Caco-2 (cell line): ENCODE data around the gene IQGAP1. TPM values are rescaled to one million over a fixed set of nuclear protein-coding genes. Genes with fewer than 3 reads are reported as not detected.
A peak's percentile ranks its signal among the peaks of the same experiment; 100 is the strongest.

Experiments
- BruUV-seq: library from RNA; stranded (reverse); fragments of 400-500 nt; replicated peaks from 2 replicates; lab custom pipeline; 2021; lab: Mats Ljungman, UMichigan
- CTCF ChIA-PET: fragments of 300-600 bp; sonication (Branson Sonifier 250); formaldehyde crosslinking; loops from one replicate; lab custom pipeline; 2022; ENCODE audit warnings: antibody characterized with exemption; lab: Charles Lee
- POLR2A ChIA-PET: fragments of 300-600 bp; sonication (Branson Sonifier 250); formaldehyde crosslinking; loops from one replicate; lab custom pipeline; 2022; ENCODE audit warnings: antibody characterized with exemption; lab: Charles Lee
- DNase-seq, 2 experiments: peaks; one replicate each; pipeline versions ENCODE4 v3.0.0 to v3.0.0-alpha.2; 2020 to 2022
- H3K27me3 ChIP-seq: replicated peaks from 2 replicates; pipeline ENCODE4 v1.6.0; 2011; ENCODE audit warnings: low read length; ENCODE audit not compliant: control insufficient read depth, insufficient read depth
- H3K36me3 ChIP-seq: 2 replicates; pipeline ENCODE4 v1.5.1; 2011; ENCODE audit warnings: low read length; ENCODE audit not compliant: control insufficient read depth, insufficient read depth
- H3K4me1 ChIP-seq: fragments of 250-450 bp; sonication (Bioruptor Pico); 2 replicates; pipeline ENCODE4 v1.5.1; 2020; ENCODE audit warnings: mild to moderate bottlenecking
- H3K4me3 ChIP-seq: 2 replicates; pipeline ENCODE4 v1.5.1; 2011; ENCODE audit warnings: low read depth, mild to moderate bottlenecking, control low read depth, low read length
- H3K9me3 ChIP-seq: fragments of 250-450 bp; sonication (Bioruptor Pico); 2 replicates; pipeline ENCODE4 v1.5.1; 2020; ENCODE audit warnings: mild to moderate bottlenecking, moderate library complexity
- H3K27ac Mint-ChIP-seq: one replicate; pipeline ENCODE4 v1.8.0; 2022; ENCODE audit warnings: mixed read lengths; ENCODE audit not compliant: unreplicated experiment
- H3K27me3 Mint-ChIP-seq: one replicate; pipeline ENCODE4 v1.8.0; 2022; ENCODE audit warnings: mixed read lengths; ENCODE audit not compliant: insufficient read depth, unreplicated experiment
- H3K36me3 Mint-ChIP-seq: one replicate; pipeline ENCODE4 v1.8.0; 2022; ENCODE audit warnings: mild to moderate bottlenecking, mixed read lengths; ENCODE audit not compliant: insufficient read depth, unreplicated experiment
- H3K4me1 Mint-ChIP-seq: one replicate; pipeline ENCODE4 v1.8.0; 2022; ENCODE audit warnings: low read depth, mixed read lengths; ENCODE audit not compliant: unreplicated experiment
- H3K4me3 Mint-ChIP-seq: one replicate; pipeline ENCODE4 v1.8.0; 2022; ENCODE audit warnings: mild to moderate bottlenecking, moderate library complexity, mixed read lengths; ENCODE audit not compliant: unreplicated experiment
- H3K9me3 Mint-ChIP-seq: one replicate; pipeline ENCODE4 v1.8.0; 2022; ENCODE audit warnings: mixed read lengths; ENCODE audit not compliant: unreplicated experiment
- intact Hi-C: fragments of 100-400 bp; cut with micrococcal nuclease; formaldehyde crosslinking; loops from one replicate; pipeline ENCODE4 v1.10.0; 2022; ENCODE audit not compliant: unreplicated experiment
- total RNA-seq: library from RNA; stranded (reverse); gene quantifications from 2 replicates; pipeline ENCODE4 v1.2.3, GENCODE V29; 2022
- TF ChIP-seq, protein P1 (sequence below), 2 experiments: fragments of 200-600 bp in 1 of 2; IDR thresholded peaks; 1 replicate in 1 of 2; 2 replicates in 1 of 2; pipeline versions ENCODE4 v1.5.1 to v1.8.0; 2011 to 2022; ENCODE audit warnings: antibody characterized with exemption in 1 of 2, control low read depth in 1 of 2, inconsistent platforms in 1 of 2, low read depth in 1 of 2, low read length in 1 of 2, mild to moderate bottlenecking in 1 of 2, moderate library complexity in 1 of 2; ENCODE audit not compliant: insufficient read depth in 1 of 2, severe bottlenecking in 1 of 2, unreplicated experiment in 1 of 2

Gene IQGAP1
- total RNA-seq, 1 experiment from 2014 or later: 142 TPM

DNA sequence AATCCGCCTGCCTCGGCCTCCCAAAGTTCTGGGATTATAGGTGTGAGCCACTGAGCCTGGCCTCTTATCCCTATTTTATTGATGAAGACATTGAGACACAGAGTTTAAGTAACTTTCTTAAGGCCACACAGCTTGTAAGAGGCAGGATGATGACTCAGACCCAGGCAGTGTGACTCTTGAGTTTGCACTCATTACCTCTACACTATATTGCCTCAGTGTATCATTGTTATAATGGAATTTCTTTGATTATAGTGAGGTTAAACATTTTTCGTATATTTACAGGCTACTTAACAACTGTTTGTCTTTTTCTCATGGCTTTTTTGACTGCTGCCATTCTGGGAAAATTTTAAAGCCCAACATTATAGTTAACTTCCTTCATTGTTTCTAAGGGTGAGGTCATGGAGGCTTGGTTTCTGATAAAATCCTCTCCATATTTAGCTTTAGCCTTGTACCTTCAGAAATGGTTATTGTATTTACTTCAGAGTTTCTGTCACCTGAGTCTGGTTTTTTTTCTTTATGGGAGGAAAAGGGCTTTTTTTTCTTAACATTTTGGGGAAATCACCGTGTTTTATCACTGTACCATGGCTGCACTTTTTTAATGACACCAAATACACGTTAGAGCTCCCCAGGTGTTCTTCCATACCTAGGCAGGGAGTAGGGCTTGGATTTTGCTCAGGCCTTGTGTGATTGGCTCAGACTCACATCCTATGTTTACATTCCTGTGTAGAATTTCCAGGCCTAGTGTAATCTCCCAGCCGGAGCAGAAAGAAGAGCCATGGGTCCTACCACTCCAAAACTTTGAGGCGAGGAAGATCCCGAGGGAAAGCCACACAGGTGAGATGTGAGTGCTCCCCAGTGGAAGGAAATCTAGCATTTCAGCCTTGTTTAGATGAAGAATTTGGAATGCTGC is 29.7 kb upstream of the IQGAP1 start:
- no peaks in the 10 kb centered on the region for H3K27me3 Mint-ChIP-seq

DNA sequence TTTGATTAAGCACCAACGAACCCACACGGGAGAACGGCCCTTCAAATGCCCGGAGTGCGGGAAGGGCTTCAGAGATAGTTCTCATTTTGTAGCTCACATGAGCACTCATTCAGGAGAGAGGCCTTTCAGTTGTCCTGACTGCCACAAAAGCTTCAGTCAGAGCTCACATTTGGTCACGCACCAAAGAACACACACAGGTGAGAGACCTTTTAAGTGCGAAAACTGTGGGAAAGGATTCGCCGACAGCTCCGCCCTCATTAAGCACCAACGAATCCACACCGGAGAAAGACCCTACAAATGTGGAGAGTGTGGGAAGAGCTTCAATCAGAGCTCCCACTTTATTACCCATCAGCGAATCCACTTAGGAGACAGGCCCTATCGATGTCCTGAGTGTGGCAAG is 27.3 kb upstream of the IQGAP1 start:
- Histone ChIP-seq H3K4me3 (no peak overlapping the region), H3K4me1 (peaks cover 26% of the 10 kb centered on the region), H3K9me3 (no peaks in the 10 kb centered on the region), H3K27me3 (no peaks in the 10 kb centered on the region), H3K36me3 (no peaks in the 10 kb centered on the region; the same call in 1 of the 2 replicates)
- no TSS peak for BruUV-seq
- Mint-ChIP-seq H3K4me3 (no peak overlapping the region), H3K4me1 (peaks cover 9% of the 10 kb centered on the region), H3K27me3 (no peaks in the 10 kb centered on the region), H3K36me3 (peaks cover 37% of the 10 kb centered on the region), H3K27ac (no peak overlapping the region), H3K9me3 (no peaks in the 10 kb centered on the region)
- POLR2A ChIA-PET: no interaction called here
- no peak for DNase-seq
- TF ChIP-seq, protein P1, sequence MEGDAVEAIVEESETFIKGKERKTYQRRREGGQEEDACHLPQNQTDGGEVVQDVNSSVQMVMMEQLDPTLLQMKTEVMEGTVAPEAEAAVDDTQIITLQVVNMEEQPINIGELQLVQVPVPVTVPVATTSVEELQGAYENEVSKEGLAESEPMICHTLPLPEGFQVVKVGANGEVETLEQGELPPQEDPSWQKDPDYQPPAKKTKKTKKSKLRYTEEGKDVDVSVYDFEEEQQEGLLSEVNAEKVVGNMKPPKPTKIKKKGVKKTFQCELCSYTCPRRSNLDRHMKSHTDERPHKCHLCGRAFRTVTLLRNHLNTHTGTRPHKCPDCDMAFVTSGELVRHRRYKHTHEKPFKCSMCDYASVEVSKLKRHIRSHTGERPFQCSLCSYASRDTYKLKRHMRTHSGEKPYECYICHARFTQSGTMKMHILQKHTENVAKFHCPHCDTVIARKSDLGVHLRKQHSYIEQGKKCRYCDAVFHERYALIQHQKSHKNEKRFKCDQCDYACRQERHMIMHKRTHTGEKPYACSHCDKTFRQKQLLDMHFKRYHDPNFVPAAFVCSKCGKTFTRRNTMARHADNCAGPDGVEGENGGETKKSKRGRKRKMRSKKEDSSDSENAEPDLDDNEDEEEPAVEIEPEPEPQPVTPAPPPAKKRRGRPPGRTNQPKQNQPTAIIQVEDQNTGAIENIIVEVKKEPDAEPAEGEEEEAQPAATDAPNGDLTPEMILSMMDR (IDR thresholded peaks at IDR 0.05; ENCODE audit: insufficient read depth in 1 of 2, low read depth in 1 of 2, low read length in 1 of 2, severe bottlenecking in 1 of 2, unreplicated experiment in 1 of 2): no peak
- intact Hi-C loops: no loop called here
- CTCF ChIA-PET: interaction anchor here (1.0 kb wide), 1 partner anchor 122 kb away, joined by 3 read pairs; no protein-coding TSS in a partner anchor

More for the DNA sequence above, 29.7 kb upstream of the IQGAP1 start:
- Histone ChIP-seq H3K4me3 (no peak overlapping the region), H3K27me3 (no peaks in the 10 kb centered on the region), H3K36me3 (no peaks in the 10 kb centered on the region; the same call in 1 of the 2 replicates), H3K4me1 (peaks cover 26% of the 10 kb centered on the region), H3K9me3 (no peaks in the 10 kb centered on the region)
- DNase-seq: peak; percentile 51 to 62
- no peaks in the 10 kb centered on the region for H3K4me1 Mint-ChIP-seq
- intact Hi-C loops: loop anchor here (1.0 kb wide), 1 partner anchor 38 kb away; no protein-coding TSS in a partner anchor
- BruUV-seq: no TSS peak
- peak overlapping the region; percentile 89 for H3K27ac Mint-ChIP-seq
- TF ChIP-seq, protein P1 (IDR thresholded peaks at IDR 0.05; ENCODE audit: insufficient read depth in 1 of 2, low read depth in 1 of 2, low read length in 1 of 2, severe bottlenecking in 1 of 2, unreplicated experiment in 1 of 2): no peak
- peak overlapping the region; percentile 36 for H3K4me3 Mint-ChIP-seq
- no peaks in the 10 kb centered on the region for H3K9me3 Mint-ChIP-seq
- CTCF ChIA-PET: interaction anchor here (0.7 to 2.4 kb wide), 4 partner anchors 9 to 123 kb away, joined by 3 to 10 read pairs (median 6); no protein-coding TSS in a partner anchor
- peaks cover 44% of the 10 kb centered on the region for H3K36me3 Mint-ChIP-seq
- POLR2A ChIA-PET: interaction anchor here (0.5 to 1.2 kb wide), 2 partner anchors 29 to 54 kb away, joined by 4 to 6 read pairs; partner anchors contain the start of gene IQGAP1

DNA sequence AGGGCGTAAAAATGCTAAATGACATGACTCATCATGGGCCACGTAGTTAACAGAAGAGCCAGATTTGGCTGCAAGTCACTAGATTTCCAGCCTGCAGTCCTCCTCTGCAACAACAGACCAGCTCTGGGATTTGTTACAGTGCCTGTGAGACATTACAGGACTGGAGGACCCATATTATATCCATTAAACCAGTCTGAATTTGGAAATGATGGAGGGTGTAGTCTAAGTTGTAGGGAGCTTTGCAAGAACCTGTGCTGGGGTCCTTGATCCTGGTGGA is 25.2 kb upstream of the IQGAP1 start:
- H3K9me3 ChIP-seq: no peaks in the 10 kb centered on the region
- Mint-ChIP-seq H3K27me3 (no peaks in the 10 kb centered on the region), H3K27ac (no peak overlapping the region), H3K4me3 (no peak overlapping the region), H3K4me1 (peaks cover 20% of the 10 kb centered on the region), H3K9me3 (no peaks in the 10 kb centered on the region), H3K36me3 (peaks cover 32% of the 10 kb centered on the region)
- CTCF ChIA-PET: interaction anchor here (0.8 to 1.0 kb wide), 3 partner anchors 25 to 164 kb away, joined by 3 to 7 read pairs (median 3); partner anchors contain the start of gene IQGAP1
- no peak for DNase-seq
- BruUV-seq: no TSS peak
- no peaks in the 10 kb centered on the region; the same call in 1 of the 2 replicates for H3K36me3 ChIP-seq
- H3K4me1 ChIP-seq: peaks cover 34% of the 10 kb centered on the region
- TF ChIP-seq, protein P1 (IDR thresholded peaks at IDR 0.05; ENCODE audit: insufficient read depth in 1 of 2, low read depth in 1 of 2, low read length in 1 of 2, severe bottlenecking in 1 of 2, unreplicated experiment in 1 of 2): no peak
- intact Hi-C loops: loop anchor here (1.0 to 2.0 kb wide), 2 partner anchors 50 to 119 kb away; no protein-coding TSS in a partner anchor
- POLR2A ChIA-PET: interaction anchor here (0.5 to 1.4 kb wide), 2 partner anchors 14 to 25 kb away, joined by 3 to 9 read pairs; partner anchors contain the start of gene IQGAP1
- no peak overlapping the region for H3K4me3 ChIP-seq
- no peaks in the 10 kb centered on the region for H3K27me3 ChIP-seq
